Neuronal stem cell (in vitro differentiated cells): ENCODE data around the gene ALDOA.
A peak's percentile ranks its signal among the peaks of the same experiment; 100 is the strongest.

Experiments
- DNase-seq: peaks from one replicate; pipeline ENCODE4 v3.0.0-alpha.2; 2013; ENCODE audit warnings: low spot score
- H2AFZ ChIP-seq: one replicate; pipeline ENCODE4 v1.6.1; 2013; ENCODE audit warnings: mild to moderate bottlenecking, low read length, inconsistent platforms
- H2AK5ac ChIP-seq: 2 replicates; pipeline ENCODE4 v1.6.1; 2013; ENCODE audit warnings: low read depth, mild to moderate bottlenecking, inconsistent platforms, low read length, moderate library complexity, mixed read lengths
- H2BK120ac ChIP-seq: 2 replicates; pipeline ENCODE4 v1.6.1; 2013; ENCODE audit warnings: low read depth, mild to moderate bottlenecking, inconsistent platforms, low read length, moderate library complexity, mixed read lengths
- H2BK12ac ChIP-seq: one replicate; pipeline ENCODE4 v1.6.1; 2013; ENCODE audit warnings: low read length, inconsistent platforms
- H2BK15ac ChIP-seq: 2 replicates; pipeline ENCODE4 v1.6.1; 2013; ENCODE audit warnings: mild to moderate bottlenecking, low read length, inconsistent platforms, mixed read lengths
- H2BK5ac ChIP-seq: one replicate; pipeline ENCODE4 v1.6.1; 2013; ENCODE audit warnings: inconsistent platforms, mild to moderate bottlenecking, low read length, moderate library complexity
- H3K14ac ChIP-seq: one replicate; pipeline ENCODE4 v1.6.1; 2013; ENCODE audit warnings: low read length, inconsistent platforms
- H3K18ac ChIP-seq: 2 replicates; pipeline ENCODE4 v1.6.1; 2013; ENCODE audit warnings: low read length, inconsistent platforms
- H3K23ac ChIP-seq: 2 replicates; pipeline ENCODE4 v1.6.1; 2013; ENCODE audit warnings: low read depth, mild to moderate bottlenecking, mixed read lengths, low read length, inconsistent platforms; ENCODE audit not compliant: poor library complexity
- H3K27ac ChIP-seq: replicated peaks from 3 replicates; pipeline ENCODE4 v1.5.1; 2013; ENCODE audit warnings: low read length, inconsistent platforms
- H3K27me3 ChIP-seq, 3 experiments: 2 replicates each; pipeline ENCODE4 v1.6.1; 2013; ENCODE audit warnings: low read length in 3 of 3, mild to moderate bottlenecking in 2 of 3, inconsistent platforms in 1 of 3, low read depth in 1 of 3, mixed read lengths in 1 of 3, moderate library complexity in 1 of 3; ENCODE audit not compliant: control insufficient read depth in 3 of 3, insufficient read depth in 3 of 3
- H3K36me3 ChIP-seq, 2 donors: replicated peaks in 1 of 2; 2 replicates each; pipeline ENCODE4 v1.6.1; 2013; ENCODE audit warnings: low read length in 2 of 2; ENCODE audit not compliant: control insufficient read depth in 2 of 2, insufficient read depth in 2 of 2
- H3K4ac ChIP-seq: 2 replicates; pipeline ENCODE4 v1.6.1; 2013; ENCODE audit warnings: inconsistent platforms, mild to moderate bottlenecking, low read length, moderate library complexity
- H3K4me1 ChIP-seq, 2 donors: 1 replicate in 1 of 2; 2 replicates in 1 of 2; pipeline ENCODE4 v1.6.1; 2013; ENCODE audit warnings: low read length in 2 of 2, low read depth in 1 of 2; ENCODE audit not compliant: control insufficient read depth in 2 of 2, insufficient read depth in 1 of 2
- H3K4me2 ChIP-seq: one replicate; pipeline ENCODE4 v1.6.1; 2013; ENCODE audit warnings: mild to moderate bottlenecking, low read length, inconsistent platforms; ENCODE audit not compliant: insufficient read depth, poor library complexity, severe bottlenecking
- H3K4me3 ChIP-seq, 2 donors: 2 replicates each; pipeline ENCODE4 v1.5.1; 2013; ENCODE audit warnings: low read length in 2 of 2, mild to moderate bottlenecking in 2 of 2, inconsistent platforms in 1 of 2, moderate library complexity in 1 of 2
- H3K79me1 ChIP-seq: one replicate; pipeline ENCODE4 v1.6.1; 2013; ENCODE audit warnings: low read depth, mild to moderate bottlenecking, inconsistent platforms, low read length, moderate library complexity
- H3K9ac ChIP-seq: one replicate; pipeline ENCODE4 v1.6.1; 2013; ENCODE audit warnings: mild to moderate bottlenecking, low read depth, low read length, inconsistent platforms; ENCODE audit not compliant: poor library complexity
- H3K9me3 ChIP-seq, 2 donors: replicated peaks in 1 of 2; 2 replicates each; pipeline versions ENCODE3 to v1.6.1; 2013; ENCODE audit warnings: low read length in 2 of 2, mild to moderate bottlenecking in 2 of 2, inconsistent platforms in 1 of 2, low read depth in 1 of 2, mixed read lengths in 1 of 2, moderate library complexity in 1 of 2; ENCODE audit not compliant: control insufficient read depth in 2 of 2, insufficient read depth in 1 of 2
- H4K8ac ChIP-seq: one replicate; pipeline ENCODE4 v1.6.1; 2013; ENCODE audit warnings: low read depth, mild to moderate bottlenecking, inconsistent platforms, low read length, moderate library complexity
- H4K91ac ChIP-seq: one replicate; pipeline ENCODE4 v1.6.1; 2013; ENCODE audit warnings: low read length, low read depth, mild to moderate bottlenecking, inconsistent platforms; ENCODE audit not compliant: poor library complexity
- WGBS, 2 donors: extraction: QIAGEN DNeasy Blood & Tissue Kit; methylation state at CpG; one replicate each; pipeline ENCODE4 v1.1.7; 2013; ENCODE audit warnings: missing lambda C conversion rate in 2 of 2, mixed read lengths in 1 of 2; ENCODE audit not compliant: insufficient read length in 2 of 2, insufficient replicate concordance in 1 of 2; ENCODE audit errors: extremely low coverage in 2 of 2; 5-methylcytosine and 5-hydroxymethylcytosine counted together

ALDOA gene

DNA sequence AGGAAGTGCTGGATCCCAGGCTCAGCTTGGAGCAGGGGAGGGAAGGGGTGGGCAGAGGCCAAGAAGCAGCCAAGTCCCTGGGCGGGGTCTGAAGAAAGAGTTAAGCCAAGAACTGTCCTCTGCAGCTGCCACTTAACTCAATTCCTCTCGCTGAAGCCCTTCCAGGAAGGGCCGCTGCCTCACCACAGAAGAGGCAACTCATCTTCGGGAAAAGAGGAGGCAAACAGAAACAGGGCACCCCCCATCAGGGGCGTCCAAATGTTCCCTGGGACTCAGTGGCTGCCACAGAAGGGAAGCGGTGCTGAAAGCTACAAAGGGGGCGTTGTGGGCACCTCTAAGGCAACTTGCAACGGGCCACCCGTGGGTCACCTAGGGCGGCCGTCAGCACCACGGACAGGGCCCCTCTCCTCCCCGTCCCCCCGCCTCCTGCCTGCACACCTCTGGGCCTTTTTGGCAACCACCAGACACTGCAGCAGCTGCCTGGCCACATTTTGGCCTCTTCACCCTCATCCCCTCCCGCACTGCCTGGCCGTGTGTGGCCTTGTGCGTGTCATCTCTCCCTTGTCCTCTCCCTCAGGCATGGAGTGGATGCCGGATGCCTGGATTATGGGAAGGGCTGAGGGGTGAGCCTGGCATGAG is 37.0 kb upstream of the ALDOA start:
- Histone ChIP-seq H2BK5ac (no peak overlapping the region), H4K91ac (no peak overlapping the region), H3K4ac (no peak overlapping the region), H3K4me2 (peak overlapping the region; percentile 4), H2BK120ac (no peak overlapping the region), H2BK15ac (no peak overlapping the region), H3K4me3 (no peak overlapping the region), H3K14ac (no peak overlapping the region), H3K9me3 (no peaks in the 10 kb centered on the region), H2AK5ac (no peak overlapping the region), H2AFZ (no peak overlapping the region), H3K79me1 (no peaks in the 10 kb centered on the region), H3K4me1 (peaks cover 12 to 24% of the 10 kb centered on the region in 2 donors), H3K9ac (peak overlapping the region; percentile 80), H3K27me3 (peaks cover 0 to 24% (median 0%) of the 10 kb centered on the region in 3 experiments), H4K8ac (no peak overlapping the region), H2BK12ac (no peak overlapping the region), H3K36me3 (peaks cover 0 to 7% of the 10 kb centered on the region in 2 donors), H3K18ac (peak overlapping the region; percentile 66), H3K23ac (peak overlapping the region; percentile 81), H3K27ac (no peak overlapping the region)
- no CpG with 5 or more reads among the region's 18 CpGs for WGBS, 2 donors
- DNase-seq: peak; percentile 59

DNA sequence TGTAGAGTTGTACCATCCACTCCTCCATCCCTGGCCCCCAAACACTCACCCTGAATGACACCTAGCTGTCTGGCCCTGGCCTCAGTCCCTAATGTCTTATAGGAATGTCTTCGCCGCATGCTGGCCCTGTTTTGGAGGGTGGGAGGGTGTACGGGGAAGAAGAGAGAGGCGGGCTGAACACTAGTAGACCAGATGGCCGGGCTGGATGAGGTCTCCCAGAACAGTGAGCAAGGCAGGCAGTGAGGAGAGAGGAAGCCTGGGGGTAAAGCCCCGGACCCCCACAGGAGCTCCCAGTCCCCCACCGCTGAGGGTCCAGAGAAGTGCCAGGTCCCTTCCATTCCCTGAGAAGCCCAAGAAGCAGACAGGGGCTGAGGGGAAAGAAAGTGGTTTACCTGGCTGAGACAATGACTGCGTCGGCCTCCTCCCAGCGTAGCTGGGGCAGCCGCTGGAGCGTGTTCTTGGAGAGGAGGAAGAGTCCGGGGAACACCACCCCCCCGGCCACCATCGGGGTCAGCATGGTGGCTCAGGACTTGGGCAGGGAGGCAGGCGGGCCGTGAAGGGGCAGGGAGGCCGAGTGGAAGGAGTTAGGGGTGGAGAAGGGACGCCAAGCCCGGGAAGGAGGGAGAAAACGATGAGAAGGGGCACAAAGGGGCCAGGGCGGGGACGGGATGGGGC is 35.4 kb upstream of the ALDOA start:
- Histone ChIP-seq H2AK5ac (peak overlapping the region; percentile 54), H3K27ac (no peak overlapping the region), H3K9me3 (no peaks in the 10 kb centered on the region), H2BK120ac (no peak overlapping the region), H4K8ac (no peak overlapping the region), H2BK15ac (peak overlapping the region; percentile 26), H3K23ac (no peak overlapping the region), H3K9ac (peak overlapping the region; percentile 75), H3K79me1 (peaks cover under 1% of the 10 kb centered on the region), H3K4me1 (peaks cover 12 to 24% of the 10 kb centered on the region in 2 donors), H3K4me3 (peak overlapping the region; percentile 45 to 78), H3K27me3 (peaks cover 0 to 24% (median under 1%) of the 10 kb centered on the region in 3 experiments), H2BK12ac (no peak overlapping the region), H3K14ac (no peak overlapping the region), H2AFZ (peak overlapping the region; percentile 94), H2BK5ac (peak overlapping the region; percentile 54), H4K91ac (no peak overlapping the region), H3K4me2 (peak overlapping the region; percentile 82), H3K18ac (peak overlapping the region; percentile 94), H3K36me3 (peaks cover 0 to 7% of the 10 kb centered on the region in 2 donors), H3K4ac (no peak overlapping the region)
- no CpG with 5 or more reads among the region's 23 CpGs for WGBS, 2 donors
- DNase-seq: no peak

DNA sequence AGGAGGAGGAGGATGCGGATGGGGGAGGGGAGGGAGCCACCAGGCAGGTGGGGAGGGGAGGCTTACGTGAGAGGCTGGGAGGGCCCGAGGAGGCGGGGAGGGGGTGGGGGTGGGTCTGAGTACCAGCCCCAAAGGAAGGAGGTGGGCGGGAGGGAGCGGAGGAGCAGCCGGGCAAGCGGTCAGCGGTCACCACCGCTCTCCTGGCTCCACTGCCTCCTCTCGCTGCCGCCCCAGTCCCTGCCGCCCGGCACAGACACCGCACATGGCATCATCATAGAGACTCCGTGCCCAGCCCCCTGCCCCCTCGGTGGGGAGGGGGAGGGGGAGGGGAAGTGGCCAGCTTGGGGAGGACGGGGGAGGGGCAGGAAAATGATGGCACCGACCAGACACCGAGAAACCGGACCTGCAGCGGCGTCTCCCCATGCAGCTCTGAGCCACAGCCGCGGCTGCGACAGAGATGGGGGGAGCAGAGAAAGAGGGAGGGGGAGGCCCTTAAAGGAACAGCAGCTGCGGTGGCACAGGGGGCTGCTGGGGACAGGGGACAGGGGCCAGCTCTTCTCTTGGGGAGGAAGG is 34.6 kb upstream of the ALDOA start, which contains the start of gene TLCD3B:
TSS of gene TLCD3B (minus strand) at position 431 of the 573 bp plus-strand sequence. CDS start 744 bp downstream, outside the sequence.
- Histone ChIP-seq H3K4me1 (peaks cover 12 to 25% of the 10 kb centered on the region in 2 donors), H3K9me3 (no peaks in the 10 kb centered on the region), H3K27me3 (peaks cover 0 to 19% (median 2%) of the 10 kb centered on the region in 3 experiments), H3K14ac (peak within 1 kb of the TSS; percentile 49), H2AFZ (peak within 1 kb of the TSS; percentile 94), H3K27ac (no peak within 1 kb of the TSS), H3K4me3 (peak within 1 kb of the TSS; percentile 45 to 78), H3K23ac (peak within 1 kb of the TSS; percentile 76), H2BK15ac (peak within 1 kb of the TSS; percentile 84), H2BK120ac (no peak within 1 kb of the TSS), H3K4ac (peak within 1 kb of the TSS; percentile 13), H3K79me1 (peaks cover 2% of the 10 kb centered on the region), H3K18ac (peak within 1 kb of the TSS; percentile 94), H3K36me3 (peaks cover 0 to 4% of the 10 kb centered on the region in 2 donors), H4K91ac (no peak within 1 kb of the TSS), H2BK12ac (peak within 1 kb of the TSS; percentile 51), H4K8ac (no peak within 1 kb of the TSS), H3K9ac (peak within 1 kb of the TSS; percentile 75), H2BK5ac (peak within 1 kb of the TSS; percentile 54), H2AK5ac (peak within 1 kb of the TSS; percentile 91), H3K4me2 (peak within 1 kb of the TSS; percentile 82)
- no CpG with 5 or more reads among the region's 27 CpGs for WGBS, 2 donors
- peak; percentile 42 for DNase-seq
